Keratinocyte (primary cell): ENCODE results near the gene HCRTR1. TPM values are rescaled to one million over a fixed set of nuclear protein-coding genes. Genes with fewer than 3 reads are reported as not detected.

Experiments
- DNase-seq: peaks from one replicate; pipeline ENCODE4 v3.0.0-alpha.2; 2011; ENCODE audit warnings: low read depth, missing footprints, low spot score
- FAIRE-seq: peaks from 2 replicates; lab custom pipeline; 2011; peaks lifted over from hg19 to GRCh38; lab: Jason Lieb, UNC
- H2AFZ ChIP-seq: 2 replicates; pipeline ENCODE4 v1.6.0; 2012; ENCODE audit warnings: low read length, control low read depth, inconsistent platforms; ENCODE audit not compliant: control insufficient read depth
- H3K27ac ChIP-seq: 2 replicates; pipeline ENCODE4 v1.5.1; 2011; ENCODE audit warnings: low read length; ENCODE audit not compliant: control insufficient read depth, insufficient read depth
- H3K27me3 ChIP-seq: 3 replicates; pipeline ENCODE4 v1.6.0; 2011; ENCODE audit warnings: low read length; ENCODE audit not compliant: control insufficient read depth, insufficient read depth; ENCODE audit errors: extremely low read depth
- H3K36me3 ChIP-seq, 2 experiments: 2 replicates in 1 of 2; 3 replicates in 1 of 2; pipeline ENCODE4 v1.5.1; 2011; ENCODE audit warnings: low read length in 2 of 2, mild to moderate bottlenecking in 1 of 2; ENCODE audit not compliant: control insufficient read depth in 2 of 2, insufficient read depth in 2 of 2; ENCODE audit errors: extremely low read depth in 1 of 2
- H3K4me1 ChIP-seq: 3 replicates; pipeline ENCODE4 v1.5.1; 2011; ENCODE audit warnings: low read length; ENCODE audit not compliant: control insufficient read depth, insufficient read depth; ENCODE audit errors: extremely low read depth
- H3K4me2 ChIP-seq: 3 replicates; pipeline ENCODE4 v1.6.0; 2011; ENCODE audit warnings: low read depth, low read length; ENCODE audit not compliant: control insufficient read depth, insufficient read depth; ENCODE audit errors: extremely low read depth
- H3K4me3 ChIP-seq, 3 experiments: fragments of 200-600 bp in 1 of 3; sonication (generic) in 1 of 3; 2 replicates in 2 of 3; 3 replicates in 1 of 3; pipeline ENCODE4 v1.5.1; 2011 to 2016; ENCODE audit warnings: low read length in 3 of 3, mild to moderate bottlenecking in 3 of 3, control low read depth in 2 of 3, inconsistent platforms in 1 of 3, low read depth in 1 of 3, mixed read lengths in 1 of 3, mixed run types in 1 of 3, moderate library complexity in 1 of 3; ENCODE audit not compliant: control insufficient read depth in 2 of 3, insufficient read depth in 2 of 3; ENCODE audit errors: extremely low read depth in 1 of 3
- H3K79me2 ChIP-seq: 2 replicates; pipeline ENCODE4 v1.6.0; 2012; ENCODE audit warnings: low read length; ENCODE audit not compliant: control insufficient read depth, insufficient read depth
- H3K9ac ChIP-seq: 3 replicates; pipeline ENCODE4 v1.6.0; 2011; ENCODE audit warnings: low read length; ENCODE audit not compliant: control insufficient read depth, insufficient read depth; ENCODE audit errors: extremely low read depth
- H3K9me1 ChIP-seq: 3 replicates; pipeline ENCODE4 v1.6.0; 2011; ENCODE audit warnings: low read length; ENCODE audit not compliant: control insufficient read depth, insufficient read depth; ENCODE audit errors: extremely low read depth
- H3K9me3 ChIP-seq: 2 replicates; pipeline ENCODE4 v1.5.1; 2012; ENCODE audit warnings: low read depth, low read length; ENCODE audit not compliant: control insufficient read depth
- H4K20me1 ChIP-seq: 3 replicates; pipeline ENCODE4 v1.6.0; 2011; ENCODE audit warnings: low read length; ENCODE audit not compliant: control insufficient read depth, insufficient read depth; ENCODE audit errors: extremely low read depth
- EZH2 ChIP-seq: IDR thresholded peaks from one replicate; pipeline ENCODE4 v1.6.1; 2012; ENCODE audit warnings: inconsistent platforms, mild to moderate bottlenecking, low read length, moderate library complexity
- dilution Hi-C: fragments of 300-500 bp; cut with MboI; formaldehyde crosslinking; loops from one replicate; pipeline ENCODE4 v1.7.0; 2020; ENCODE audit warnings: low sequenced_read_pairs; ENCODE audit not compliant: extremely low pct_ligation_motif_present
- polyA plus RNA-seq, 5 experiments: library from polyadenylated mRNA; depleted of rRNA in 3 of 5; stranded (reverse) in 3 of 5; stranded (forward) in 1 of 5; unstranded in 1 of 5; fragments of >200 nt; gene quantifications; 1 replicate in 1 of 5; 2 replicates in 3 of 5; 3 replicates in 1 of 5; pipeline versions ENCODE4 v1.2.1 to v1.2.3, GENCODE V29; 2011 to 2012; ENCODE audit warnings: missing spikeins in 2 of 5, low read depth in 1 of 5, low replicate concordance in 1 of 5
- TF ChIP-seq, protein P1 (sequence below), 3 experiments: IDR thresholded peaks in 1 of 3; conservative IDR thresholded peaks in 1 of 3; optimal IDR thresholded peaks in 1 of 3; 2 replicates in 2 of 3; 3 replicates in 1 of 3; pipeline versions ENCODE3 to v1.5.1; 2011; ENCODE audit warnings: low read length in 3 of 3, mild to moderate bottlenecking in 3 of 3, moderate library complexity in 2 of 3, control low read depth in 1 of 3, inconsistent platforms in 1 of 3; ENCODE audit not compliant: insufficient read depth in 2 of 3; ENCODE audit errors: extremely low read depth in 1 of 3

Gene HCRTR1
- polyA plus RNA-seq, 1 donor (not counting 4 experiments of a cell fraction or from before 2014, with no cell fraction given), result not detected

DNA sequence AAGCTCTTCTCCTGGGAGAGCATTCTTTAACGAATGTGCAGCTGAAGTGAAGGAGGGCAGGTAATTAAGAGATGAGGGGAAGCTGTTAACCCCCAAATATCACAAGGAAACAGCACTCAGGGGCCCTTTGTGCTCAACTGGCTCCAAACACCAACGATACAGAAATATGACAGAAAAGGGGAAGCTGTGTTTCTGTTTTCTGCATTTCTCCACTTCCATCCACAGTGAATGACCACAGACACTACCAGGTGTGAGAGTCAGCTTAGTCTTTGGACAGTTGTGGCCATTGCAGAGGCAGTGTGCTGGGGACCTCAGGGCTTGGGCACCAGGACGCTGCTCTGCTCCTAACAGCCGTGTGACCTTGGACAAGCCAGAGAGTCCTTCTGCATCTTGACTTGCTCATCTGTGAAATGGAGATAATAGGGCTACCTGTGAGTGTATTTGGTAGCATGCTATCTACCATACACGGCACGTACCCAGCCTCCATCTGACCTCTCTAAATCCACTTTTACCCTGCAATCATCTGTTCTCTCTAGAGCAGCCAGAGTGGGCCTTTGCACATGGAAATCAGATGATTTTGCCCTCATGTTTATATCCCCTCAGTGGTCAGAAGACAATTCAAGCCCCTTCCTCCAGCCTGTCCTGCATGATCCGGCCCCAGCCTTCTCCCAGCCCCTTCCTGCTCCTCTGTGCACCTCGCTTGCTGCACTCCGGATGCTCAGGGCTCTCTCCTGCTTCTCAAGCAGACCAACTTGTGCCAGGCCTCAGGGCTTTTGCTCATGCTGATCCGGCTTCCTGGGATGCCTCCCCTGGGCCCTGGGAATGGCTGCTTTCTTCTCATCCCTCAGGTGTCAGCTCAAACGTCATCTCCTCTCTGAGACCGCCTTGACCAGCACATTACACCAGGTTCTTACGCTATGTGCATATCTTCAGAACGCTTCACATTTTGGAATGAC, 45.9 kb upstream of the HCRTR1 start:
- H2AFZ ChIP-seq, result no peak overlapping the region
- peaks cover 6% of the 10 kb centered on the region for H3K79me2 ChIP-seq
- H3K4me2 ChIP-seq, result no peak overlapping the region
- no peaks in the 10 kb centered on the region for H3K9me3 ChIP-seq
- FAIRE-seq, result peak; percentile 32
- no peak overlapping the region for H3K9ac ChIP-seq
- DNase-seq, result no peak
- H3K9me1 ChIP-seq, result no peaks in the 10 kb centered on the region
- TF ChIP-seq, protein P1, sequence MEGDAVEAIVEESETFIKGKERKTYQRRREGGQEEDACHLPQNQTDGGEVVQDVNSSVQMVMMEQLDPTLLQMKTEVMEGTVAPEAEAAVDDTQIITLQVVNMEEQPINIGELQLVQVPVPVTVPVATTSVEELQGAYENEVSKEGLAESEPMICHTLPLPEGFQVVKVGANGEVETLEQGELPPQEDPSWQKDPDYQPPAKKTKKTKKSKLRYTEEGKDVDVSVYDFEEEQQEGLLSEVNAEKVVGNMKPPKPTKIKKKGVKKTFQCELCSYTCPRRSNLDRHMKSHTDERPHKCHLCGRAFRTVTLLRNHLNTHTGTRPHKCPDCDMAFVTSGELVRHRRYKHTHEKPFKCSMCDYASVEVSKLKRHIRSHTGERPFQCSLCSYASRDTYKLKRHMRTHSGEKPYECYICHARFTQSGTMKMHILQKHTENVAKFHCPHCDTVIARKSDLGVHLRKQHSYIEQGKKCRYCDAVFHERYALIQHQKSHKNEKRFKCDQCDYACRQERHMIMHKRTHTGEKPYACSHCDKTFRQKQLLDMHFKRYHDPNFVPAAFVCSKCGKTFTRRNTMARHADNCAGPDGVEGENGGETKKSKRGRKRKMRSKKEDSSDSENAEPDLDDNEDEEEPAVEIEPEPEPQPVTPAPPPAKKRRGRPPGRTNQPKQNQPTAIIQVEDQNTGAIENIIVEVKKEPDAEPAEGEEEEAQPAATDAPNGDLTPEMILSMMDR (optimal IDR thresholded peaks at IDR 0.05 in 1 of 3, IDR thresholded peaks at IDR 0.05 in 1 of 3, conservative IDR thresholded peaks at IDR 0.05 in 1 of 3; ENCODE audit: extremely low read depth in 1 of 3, insufficient read depth in 2 of 3, low read length in 3 of 3), result no peak
- no peak for TF ChIP-seq EZH2
- H3K36me3 ChIP-seq, result no peaks in the 10 kb centered on the region
- H3K27me3 ChIP-seq, result no peaks in the 10 kb centered on the region
- no peaks in the 10 kb centered on the region for H4K20me1 ChIP-seq
- H3K4me1 ChIP-seq, result peaks cover 55% of the 10 kb centered on the region
- dilution Hi-C loops, result no loop called here
- no peak overlapping the region for H3K4me3 ChIP-seq
- no peak overlapping the region for H3K27ac ChIP-seq

DNA sequence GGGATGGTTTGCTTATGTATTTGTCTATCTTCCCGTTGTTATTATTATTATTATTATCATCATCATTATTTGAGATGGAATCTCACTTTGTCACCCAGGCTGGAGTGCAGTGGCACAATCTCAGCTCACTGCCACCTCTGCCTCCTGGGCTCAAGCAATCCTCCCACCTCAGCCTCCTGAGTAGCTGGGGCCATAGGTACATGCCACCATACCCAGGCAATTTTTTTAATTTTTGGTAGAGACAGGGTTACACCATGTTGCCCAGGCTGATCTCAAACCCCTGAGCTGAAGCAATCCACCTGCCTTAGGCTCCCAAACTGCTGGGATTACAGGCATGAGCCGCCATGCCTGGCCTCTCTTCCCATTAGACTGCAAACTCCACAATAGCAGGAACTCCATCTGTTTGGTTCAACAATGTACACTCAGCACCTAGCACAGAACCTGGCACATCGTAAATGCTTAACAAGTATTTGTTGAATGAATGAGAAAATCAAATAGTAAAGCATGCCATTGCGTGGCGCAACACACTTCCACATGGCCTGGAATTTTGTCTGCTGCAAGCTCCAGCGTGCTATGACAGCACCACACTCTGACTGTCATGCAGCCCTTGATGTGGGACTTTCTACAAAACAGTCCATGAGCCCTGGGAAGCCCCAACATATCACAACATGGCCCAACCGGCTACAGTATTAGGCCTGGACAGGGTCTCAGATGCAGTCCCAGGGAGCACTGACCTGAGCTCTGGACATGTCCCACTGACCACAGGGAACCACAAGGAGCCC, 45.0 kb upstream of the HCRTR1 start:
- peak overlapping the region; percentile 58 for H3K9ac ChIP-seq
- DNase-seq (no peak), FAIRE-seq (peak; percentile 100)
- no peak overlapping the region for H2AFZ ChIP-seq
- H3K27me3 ChIP-seq, result no peaks in the 10 kb centered on the region
- H3K36me3 ChIP-seq, result no peaks in the 10 kb centered on the region
- H3K79me2 ChIP-seq, result peaks cover 15% of the 10 kb centered on the region
- no peaks in the 10 kb centered on the region for H4K20me1 ChIP-seq
- peaks cover 51% of the 10 kb centered on the region for H3K4me1 ChIP-seq
- no peaks in the 10 kb centered on the region for H3K9me1 ChIP-seq
- peak overlapping the region in 1 of 3 experiments; percentile 3 for H3K4me3 ChIP-seq
- dilution Hi-C loops, result no loop called here
- H3K27ac ChIP-seq, result peak overlapping the region; percentile 94
- H3K9me3 ChIP-seq, result no peaks in the 10 kb centered on the region
- H3K4me2 ChIP-seq, result peak overlapping the region; percentile 87
- no peak for TF ChIP-seq EZH2
- TF ChIP-seq, protein P1 (optimal IDR thresholded peaks at IDR 0.05 in 1 of 3, IDR thresholded peaks at IDR 0.05 in 1 of 3, conservative IDR thresholded peaks at IDR 0.05 in 1 of 3; ENCODE audit: extremely low read depth in 1 of 3, insufficient read depth in 2 of 3, low read length in 3 of 3), result no peak
